ENCODE results near the gene CDC14A.

DNA sequence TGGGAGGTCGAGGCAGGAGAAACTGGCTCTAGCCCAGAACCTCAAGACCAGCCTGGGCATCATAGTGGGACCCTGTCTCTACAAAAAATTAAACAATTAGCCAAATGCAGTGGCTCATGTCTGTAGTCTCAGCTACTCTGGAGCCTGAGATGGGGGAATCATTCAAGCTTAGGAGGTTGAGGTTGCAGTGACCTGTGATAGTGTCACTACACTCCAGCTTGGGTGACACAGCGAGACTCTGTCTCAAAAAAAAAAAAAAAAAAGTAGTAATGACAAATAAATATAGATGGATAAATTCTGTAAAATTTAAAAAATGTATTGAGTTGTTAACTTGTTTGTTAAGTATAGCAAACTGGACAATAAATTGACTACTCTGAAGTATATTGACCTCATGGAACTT, 5.9 kb upstream of the CDC14A start:
- TF ChIP-seq CTCF (IDR thresholded peaks at IDR 0.05; ENCODE audit: insufficient read depth, low read depth, low read length) (no peak), EZH2 (IDR thresholded peaks at IDR 0.05; ENCODE audit: insufficient read depth, low read length) (no peak)

Data from astrocyte (in vitro differentiated cells and primary cell).